Transverse colon (tissue), 4 donors: ENCODE measurements around the gene HIVEP3. TPM values are rescaled to one million over a fixed set of nuclear protein-coding genes. Genes with fewer than 3 reads are reported as not detected.

Source experiments
- DNase-seq: peaks from one replicate; pipeline ENCODE4 v3.0.0-alpha.2; 2019
- H3K27ac ChIP-seq, 4 donors: fragments of 200-600 bp; sonication (generic); 2 replicates each; pipeline ENCODE4 v1.5.1; 2016 to 2018; ENCODE audit warnings: inconsistent platforms in 4 of 4
- H3K27me3 ChIP-seq: fragments of 200-600 bp; sonication (generic); 2 replicates; pipeline ENCODE4 v1.5.1; 2017; ENCODE audit warnings: inconsistent platforms
- H3K36me3 ChIP-seq, 4 donors: fragments of 200-600 bp; sonication (generic); 2 replicates each; pipeline ENCODE4 v1.5.1; 2017 to 2019; ENCODE audit warnings: inconsistent platforms in 4 of 4
- H3K4me1 ChIP-seq, 4 donors: fragments of 200-600 bp; sonication (generic); 2 replicates each; pipeline ENCODE4 v1.5.1; 2017 to 2020; ENCODE audit warnings: inconsistent platforms in 4 of 4
- H3K4me3 ChIP-seq, 4 donors: fragments of 200-600 bp; sonication (generic); 1 replicate in 1 of 4; 2 replicates in 3 of 4; pipeline versions ENCODE4 v1.5.1 to v1.6.1; 2017 to 2019; ENCODE audit warnings: inconsistent platforms in 4 of 4
- H3K9me3 ChIP-seq, 2 donors: fragments of 200-600 bp; sonication (generic); 2 replicates each; pipeline ENCODE4 v1.5.1; 2017 to 2019; ENCODE audit warnings: inconsistent platforms in 2 of 2
- EP300 ChIP-seq: sonication (generic); formaldehyde crosslinking; IDR thresholded peaks from one replicate; pipeline ENCODE4 v1.6.1; 2017; ENCODE audit warnings: antibody characterized with exemption, low read depth
- POLR2A ChIP-seq: fragments of 450-650 bp; IDR thresholded peaks from one replicate; pipeline ENCODE4 v1.6.1; 2016; ENCODE audit warnings: antibody characterized with exemption, mild to moderate bottlenecking, moderate library complexity
- POLR2AphosphoS5 ChIP-seq, 3 donors: sonication (generic); formaldehyde crosslinking; IDR thresholded peaks; one replicate each; pipeline ENCODE4 v1.6.1; 2016; ENCODE audit warnings: antibody characterized with exemption in 3 of 3
- WGBS, 2 donors: methylation state at CpG; one replicate each; pipeline ENCODE4 v1.1.5; 2018; ENCODE audit warnings: low coverage in 1 of 2; 5-methylcytosine and 5-hydroxymethylcytosine counted together
- in situ Hi-C, 4 donors: fragments of 200-750 bp; cut with MboI; loops; one replicate each; pipeline versions ENCODE4 v1.15.0 to v1.15.1; 2017; ENCODE audit warnings: low sequenced_read_pairs in 3 of 4, low pct_ligation_motif_present in 1 of 4, low pct_unique_long_range_greater_than_20kb in 1 of 4
- intact Hi-C: fragments of 100-400 bp; cut with DNase I; formaldehyde crosslinking; loops from one replicate; pipeline ENCODE4 v1.15.1; 2023; ENCODE audit warnings: low total_unique reads
- total RNA-seq, 4 donors: library from RNA; depleted of rRNA; stranded (reverse); fragments of >200 nt; gene quantifications; one replicate each; pipeline ENCODE4 v1.1.0, GENCODE V29; 2016
- TF ChIP-seq, protein P1 (sequence below), 5 experiments: fragments of 200-600 bp in 3 of 5; fragments of 450-650 bp in 2 of 5; sonication (generic) in 3 of 5; IDR thresholded peaks; 1 replicate in 2 of 5; 2 replicates in 3 of 5; pipeline ENCODE4 v1.5.1; 2016 to 2017; ENCODE audit warnings: antibody characterized with exemption in 5 of 5, inconsistent platforms in 3 of 5, mild to moderate bottlenecking in 2 of 5, moderate library complexity in 1 of 5

HIVEP3 gene
- total RNA-seq, 4 donors from 2014 or later: 3.7 to 15.0 (median 5.2) TPM

DNA sequence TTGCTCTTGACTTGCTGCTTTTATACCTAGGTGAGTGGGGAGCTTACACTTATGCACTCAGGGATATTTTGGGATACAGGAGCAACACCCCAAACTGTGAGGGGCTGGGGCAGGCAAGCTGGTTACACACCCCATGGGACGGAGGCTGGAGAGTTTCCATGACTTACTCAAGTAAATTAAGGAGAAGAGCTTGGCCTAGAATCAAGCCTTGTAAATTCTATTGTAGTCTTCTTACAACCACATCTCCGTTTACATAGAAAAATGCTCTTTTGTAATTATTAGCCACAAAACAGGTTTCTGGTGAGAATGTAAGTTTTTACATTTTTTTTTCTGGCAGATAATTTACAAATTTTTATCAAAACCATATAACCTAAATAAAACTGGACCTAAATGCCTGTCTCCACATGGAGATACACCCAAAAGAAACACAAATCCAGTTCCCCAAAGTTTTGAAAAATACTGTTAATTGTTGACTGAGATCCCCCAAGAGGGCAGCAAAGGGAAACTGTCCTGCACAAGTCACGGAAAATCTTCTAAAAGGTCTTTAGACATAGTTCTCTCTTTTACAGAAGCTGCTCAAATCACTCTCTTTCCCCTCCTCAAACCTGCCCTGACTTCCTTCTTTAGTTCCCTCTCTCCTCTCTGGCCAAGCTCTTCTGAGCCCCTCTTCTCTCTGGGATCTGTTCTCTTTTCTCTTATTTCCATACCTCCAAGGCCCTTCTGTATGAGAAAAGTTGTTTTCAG lies 134.0 kb downstream of the HIVEP3 start:
- no peaks in the 10 kb centered on the region for H3K36me3 ChIP-seq
- intact Hi-C loops: no loop called here
- no peaks in the 10 kb centered on the region for H3K27me3 ChIP-seq
- TF ChIP-seq, protein P1, sequence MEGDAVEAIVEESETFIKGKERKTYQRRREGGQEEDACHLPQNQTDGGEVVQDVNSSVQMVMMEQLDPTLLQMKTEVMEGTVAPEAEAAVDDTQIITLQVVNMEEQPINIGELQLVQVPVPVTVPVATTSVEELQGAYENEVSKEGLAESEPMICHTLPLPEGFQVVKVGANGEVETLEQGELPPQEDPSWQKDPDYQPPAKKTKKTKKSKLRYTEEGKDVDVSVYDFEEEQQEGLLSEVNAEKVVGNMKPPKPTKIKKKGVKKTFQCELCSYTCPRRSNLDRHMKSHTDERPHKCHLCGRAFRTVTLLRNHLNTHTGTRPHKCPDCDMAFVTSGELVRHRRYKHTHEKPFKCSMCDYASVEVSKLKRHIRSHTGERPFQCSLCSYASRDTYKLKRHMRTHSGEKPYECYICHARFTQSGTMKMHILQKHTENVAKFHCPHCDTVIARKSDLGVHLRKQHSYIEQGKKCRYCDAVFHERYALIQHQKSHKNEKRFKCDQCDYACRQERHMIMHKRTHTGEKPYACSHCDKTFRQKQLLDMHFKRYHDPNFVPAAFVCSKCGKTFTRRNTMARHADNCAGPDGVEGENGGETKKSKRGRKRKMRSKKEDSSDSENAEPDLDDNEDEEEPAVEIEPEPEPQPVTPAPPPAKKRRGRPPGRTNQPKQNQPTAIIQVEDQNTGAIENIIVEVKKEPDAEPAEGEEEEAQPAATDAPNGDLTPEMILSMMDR (IDR thresholded peaks at IDR 0.05): no peak
- TF ChIP-seq POLR2AphosphoS5 (IDR thresholded peaks at IDR 0.05): no peak
- no peak for TF ChIP-seq POLR2A
- TF ChIP-seq EP300: no peak
- H3K9me3 ChIP-seq: no peaks in the 10 kb centered on the region
- DNase-seq: no peak
- H3K27ac ChIP-seq: no peak overlapping the region
- no peaks in the 10 kb centered on the region for H3K4me1 ChIP-seq
- WGBS, 2 donors: 54 to 69% methylated on average over 2 to 3 of the region's 3 CpGs
- H3K4me3 ChIP-seq: no peak overlapping the region
- in situ Hi-C loops: no loop called here

DNA sequence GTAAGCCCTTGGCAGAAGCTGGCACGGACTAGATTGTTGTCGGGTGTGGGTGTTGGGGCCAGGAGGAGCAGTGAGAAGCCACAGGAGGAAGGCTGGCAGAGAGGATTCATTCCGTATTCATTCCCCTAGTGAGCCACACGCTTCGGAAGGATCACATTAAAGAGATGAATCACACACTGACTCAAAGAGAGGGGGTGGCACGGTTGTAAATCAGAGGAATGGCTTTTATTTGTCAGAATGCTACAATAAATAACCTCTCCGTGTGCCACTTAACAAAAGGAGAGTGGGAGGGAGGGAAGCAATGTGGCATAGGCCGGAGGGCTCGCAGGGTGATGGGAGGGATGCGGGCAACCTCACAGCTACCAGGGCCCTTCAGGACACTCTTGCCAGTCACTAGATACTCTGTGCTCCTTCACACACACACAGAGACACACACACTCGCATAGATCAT lies 135.5 kb downstream of the HIVEP3 start:
- Histone ChIP-seq H3K9me3 (no peaks in the 10 kb centered on the region), H3K4me1 (no peaks in the 10 kb centered on the region), H3K36me3 (no peaks in the 10 kb centered on the region), H3K27me3 (no peaks in the 10 kb centered on the region), H3K27ac (no peak overlapping the region), H3K4me3 (no peak overlapping the region)
- in situ Hi-C loops: no loop called here
- intact Hi-C loops: no loop called here
- whole genome bisulfite sequencing, 2 donors: 69% methylated on average over 11 of the region's 11 CpGs; no CpG with 5 or more reads in 1 of the 2 donors
- TF ChIP-seq POLR2A: no peak
- no peak for TF ChIP-seq EP300
- TF ChIP-seq, protein P1 (IDR thresholded peaks at IDR 0.05): no peak
- no peak for TF ChIP-seq POLR2AphosphoS5 (IDR thresholded peaks at IDR 0.05)
- no peak for DNase-seq

DNA sequence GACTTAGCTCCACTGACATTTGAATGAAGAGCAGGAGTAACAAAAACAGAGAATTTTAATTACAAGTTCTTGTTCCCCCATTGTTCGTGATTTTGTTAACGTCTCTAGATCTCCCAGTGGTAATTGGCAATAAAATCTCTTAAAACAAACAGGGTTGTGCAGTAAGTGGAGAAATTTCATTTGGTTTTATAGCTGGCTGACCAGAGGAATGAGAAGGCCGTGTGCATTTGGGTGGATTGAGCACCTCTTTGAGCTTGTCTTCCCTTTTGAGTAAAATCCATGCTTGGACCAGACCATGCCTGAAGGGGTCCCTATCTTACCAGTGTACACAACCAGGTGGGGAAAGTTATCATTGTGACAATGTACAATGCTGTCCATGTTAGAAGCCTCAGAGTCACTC lies 137.8 kb downstream of the HIVEP3 start:
- H3K36me3 ChIP-seq: no peaks in the 10 kb centered on the region
- no peak overlapping the region for H3K27ac ChIP-seq
- no peak for DNase-seq
- in situ Hi-C loops: no loop called here
- intact Hi-C loops: no loop called here
- no peak overlapping the region for H3K4me3 ChIP-seq
- no peaks in the 10 kb centered on the region for H3K4me1 ChIP-seq
- TF ChIP-seq POLR2A (no peak), EP300 (no peak), POLR2AphosphoS5 (IDR thresholded peaks at IDR 0.05) (no peak)
- TF ChIP-seq, protein P1 (IDR thresholded peaks at IDR 0.05): no peak
- H3K9me3 ChIP-seq: no peaks in the 10 kb centered on the region
- 28 to 71% methylated on average over 2 to 3 of the region's 3 CpGs for WGBS, 2 donors
- no peaks in the 10 kb centered on the region for H3K27me3 ChIP-seq

DNA sequence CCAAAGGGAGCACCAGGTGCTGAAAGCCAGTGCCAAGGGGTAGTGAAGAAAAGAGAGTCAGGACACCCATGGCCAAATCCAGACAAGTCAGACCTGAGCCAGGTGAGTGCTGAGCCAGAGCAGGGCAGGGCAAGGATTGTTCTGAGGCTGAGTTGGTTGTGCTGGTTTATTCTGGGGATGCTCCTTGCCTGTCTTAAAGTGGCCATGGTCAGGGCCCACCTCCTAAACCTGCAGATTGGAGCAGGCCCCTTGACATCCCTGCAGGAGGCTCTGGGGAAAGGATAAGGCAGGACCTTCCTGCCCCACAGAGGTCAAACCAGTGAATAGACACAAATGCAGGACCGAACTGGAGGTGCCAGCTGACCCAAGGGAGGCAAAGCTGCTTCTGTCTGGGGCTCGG lies 138.4 kb downstream of the HIVEP3 start:
- 100% methylated on average over 1 of the region's 2 CpGs; no CpG with 5 or more reads in 1 of the 2 donors for WGBS, 2 donors
- in situ Hi-C loops (no loop called here), intact Hi-C loops (no loop called here)
- TF ChIP-seq, protein P1 (IDR thresholded peaks at IDR 0.05): no peak
- TF ChIP-seq POLR2A (no peak), EP300 (no peak), POLR2AphosphoS5 (IDR thresholded peaks at IDR 0.05) (no peak)
- H3K27me3 ChIP-seq: no peaks in the 10 kb centered on the region
- DNase-seq: no peak
- no peak overlapping the region for H3K4me3 ChIP-seq
- no peaks in the 10 kb centered on the region for H3K4me1 ChIP-seq
- no peaks in the 10 kb centered on the region for H3K9me3 ChIP-seq
- no peak overlapping the region for H3K27ac ChIP-seq
- no peaks in the 10 kb centered on the region for H3K36me3 ChIP-seq
